ENCODE results near the gene ASAP2.

The ASAP2 gene

DNA sequence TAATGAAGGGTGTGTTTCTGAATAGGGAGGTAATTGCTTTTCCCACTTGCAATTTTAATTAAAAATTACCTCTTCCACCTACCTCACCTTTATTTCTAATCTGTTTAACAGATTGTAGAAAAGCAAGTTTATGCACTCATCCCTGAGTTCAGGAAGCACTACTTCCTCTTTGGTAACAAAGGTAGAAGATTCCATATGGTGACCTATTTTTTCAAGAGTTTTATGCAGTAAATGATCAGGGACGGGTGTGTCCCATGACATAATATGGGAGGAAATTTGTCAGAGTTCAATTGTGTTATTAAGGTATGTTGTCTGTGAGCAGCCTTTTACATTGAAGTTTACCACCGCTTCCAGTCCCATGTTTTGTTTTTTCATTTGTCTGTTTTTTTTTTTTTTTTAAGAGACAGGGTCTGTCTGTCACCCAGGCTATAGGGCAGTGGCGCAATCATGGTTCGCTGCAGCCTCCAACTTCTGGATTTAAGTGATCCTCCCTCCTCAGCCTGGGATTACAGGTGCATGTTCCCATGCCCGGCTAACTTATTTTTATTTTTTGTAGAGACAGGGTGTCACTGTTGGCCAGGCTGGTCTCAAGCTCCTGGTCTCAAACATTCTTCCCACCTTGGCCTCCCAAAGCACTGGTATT lies 68.2 kb downstream of the ASAP2 start:
- no peak for DNase-seq (ENCODE audit: low read depth, low spot score)

DNA sequence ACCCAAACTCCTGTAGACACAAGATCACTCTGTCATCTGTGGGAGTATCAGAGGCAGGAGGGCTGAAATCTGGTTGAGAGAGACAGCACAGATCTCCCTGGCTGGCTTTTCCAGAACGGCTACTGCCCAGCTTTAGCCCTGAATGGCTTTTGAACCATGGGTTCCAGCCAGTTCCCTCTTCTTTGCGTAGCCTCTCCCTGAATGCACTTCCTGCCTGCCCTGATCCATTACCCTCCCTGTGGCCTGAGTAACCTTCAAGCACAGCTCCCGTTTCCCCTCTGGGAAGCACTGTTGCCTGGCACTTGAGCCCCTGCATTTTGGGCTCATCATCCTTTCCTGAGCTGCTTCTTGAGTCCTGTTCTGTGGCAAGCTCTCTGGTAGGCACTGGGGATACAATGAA lies 68.8 kb downstream of the ASAP2 start:
- no peak for DNase-seq (ENCODE audit: low read depth, low spot score)

DNA sequence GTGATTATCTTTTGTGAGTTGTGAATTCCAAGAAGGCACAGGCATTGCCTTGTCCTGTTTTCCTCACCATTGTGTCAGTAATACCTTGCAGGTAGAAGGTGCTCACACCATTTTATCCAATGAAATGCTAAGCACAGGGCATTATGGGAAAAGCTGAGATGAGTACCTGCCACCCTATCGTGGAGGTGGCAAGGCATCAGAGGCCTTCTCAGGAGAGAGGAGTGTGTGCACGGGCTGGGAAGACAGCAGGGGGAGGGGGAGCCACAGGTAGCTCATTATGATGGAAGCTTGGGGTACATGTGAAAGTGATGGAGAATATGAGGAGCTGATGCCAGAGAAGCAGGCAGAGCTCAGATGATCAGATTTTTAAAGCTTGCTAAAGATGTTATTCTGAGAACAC lies 69.5 kb downstream of the ASAP2 start:
- DNase-seq (ENCODE audit: low read depth, low spot score): no peak

DNA sequence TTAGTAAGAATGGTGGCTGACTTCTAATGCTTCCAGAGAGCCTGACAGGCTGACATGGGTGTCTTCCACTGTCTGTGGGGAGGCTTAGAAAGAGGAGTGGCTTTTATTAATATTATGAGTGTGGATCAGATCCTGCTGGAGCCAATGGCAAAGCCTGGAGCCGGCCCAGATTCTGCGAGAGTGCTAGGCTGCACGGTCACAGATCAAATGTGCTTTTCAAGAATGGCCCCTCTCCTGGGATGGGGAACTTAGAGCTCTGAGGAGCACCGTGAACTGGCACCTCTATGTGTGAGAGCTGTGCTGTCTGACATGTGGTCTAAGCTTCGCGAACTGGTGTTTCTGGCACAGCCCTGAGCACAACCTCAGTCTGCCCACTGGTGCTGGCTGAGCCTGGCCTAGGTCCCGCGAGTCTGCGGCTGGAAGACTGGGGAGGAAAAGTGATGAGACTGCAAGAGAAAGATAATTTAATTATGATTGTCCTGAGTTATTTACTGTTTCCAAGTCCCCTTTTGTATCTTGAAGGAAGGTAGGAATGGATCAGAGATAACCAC lies 70.4 kb downstream of the ASAP2 start:
- no peak for DNase-seq (ENCODE audit: low read depth, low spot score)

DNA sequence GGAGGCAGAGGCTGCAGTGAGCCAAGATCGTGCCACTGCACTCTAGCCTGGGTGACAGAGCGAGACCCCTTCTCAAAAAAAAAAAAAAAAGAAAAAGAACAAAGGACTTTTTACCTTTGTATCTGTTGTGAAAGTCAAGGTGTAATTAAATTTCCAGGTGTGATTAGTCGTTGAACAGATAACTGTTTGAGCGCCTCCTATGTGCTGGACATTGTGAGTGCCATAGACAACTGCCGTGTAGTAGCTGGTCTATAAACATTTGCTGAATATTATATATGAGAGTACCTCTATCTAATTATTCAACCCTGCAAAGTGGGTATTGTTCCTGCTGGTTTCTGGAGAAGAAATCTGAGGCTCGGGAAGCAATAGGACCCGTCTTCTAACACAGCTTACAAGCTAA lies 71.8 kb downstream of the ASAP2 start:
- no peak for DNase-seq (ENCODE audit: low read depth, low spot score)

DNA sequence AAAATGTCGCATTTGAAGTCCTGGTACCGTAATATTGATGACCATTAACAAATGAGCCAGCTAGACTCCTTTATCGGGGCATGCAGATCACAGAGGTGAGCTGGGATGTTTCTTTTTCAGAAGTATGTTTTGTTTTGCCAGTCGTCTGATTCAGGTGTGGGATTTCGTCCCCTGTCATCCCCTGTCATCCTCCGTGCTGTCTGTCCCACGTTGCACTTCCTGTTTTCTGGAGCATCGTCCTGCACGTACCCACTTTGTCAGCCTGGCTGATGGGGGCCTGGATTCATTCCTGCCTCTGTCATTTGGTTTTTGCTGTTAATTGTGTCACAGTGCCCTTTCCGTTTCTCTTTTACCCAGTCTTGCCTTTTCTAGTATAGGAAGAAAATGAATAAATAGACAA lies 72.8 kb downstream of the ASAP2 start:
- no peak for DNase-seq (ENCODE audit: low read depth, low spot score)

DNA sequence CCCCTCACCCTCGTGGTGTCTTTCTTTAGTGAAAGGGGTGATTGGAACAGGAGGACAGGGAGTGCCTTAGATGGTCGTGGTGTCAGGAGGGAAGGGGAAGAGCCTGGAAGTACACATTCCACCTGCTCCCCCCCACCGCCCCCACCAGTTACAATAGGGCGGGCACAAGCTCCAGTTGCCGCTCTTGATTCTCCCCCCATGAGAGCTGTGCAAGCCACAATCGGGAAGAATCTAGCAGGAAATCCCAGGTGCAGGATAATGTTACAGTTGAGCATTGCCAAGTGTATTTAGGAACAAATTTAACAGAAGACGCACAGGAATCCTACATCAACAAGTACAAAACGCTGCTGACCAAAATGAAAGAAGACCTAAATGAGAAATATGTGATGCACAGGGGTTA lies 73.6 kb downstream of the ASAP2 start:
- no peak for DNase-seq (ENCODE audit: low read depth, low spot score)

DNA sequence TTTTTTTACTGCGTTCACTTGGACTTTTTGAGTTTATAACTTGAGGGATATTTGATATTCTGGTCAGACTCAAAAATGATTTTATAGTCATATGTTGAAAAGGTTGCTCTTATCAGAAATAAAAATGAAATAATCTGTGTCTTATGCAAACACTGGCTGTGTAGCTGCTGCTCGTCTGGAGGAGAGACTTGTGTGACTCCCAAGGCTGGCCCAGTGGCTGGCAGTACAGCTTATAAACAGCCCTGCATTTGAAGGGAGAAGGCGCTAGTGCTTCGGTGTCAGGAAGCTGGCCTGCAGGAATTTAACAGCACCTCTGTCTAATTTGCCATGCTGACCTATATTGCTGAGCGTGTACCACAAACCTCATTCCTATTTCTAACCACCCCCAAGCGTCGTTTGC lies 74.5 kb downstream of the ASAP2 start:
- no peak for DNase-seq (ENCODE audit: low read depth, low spot score)

DNA sequence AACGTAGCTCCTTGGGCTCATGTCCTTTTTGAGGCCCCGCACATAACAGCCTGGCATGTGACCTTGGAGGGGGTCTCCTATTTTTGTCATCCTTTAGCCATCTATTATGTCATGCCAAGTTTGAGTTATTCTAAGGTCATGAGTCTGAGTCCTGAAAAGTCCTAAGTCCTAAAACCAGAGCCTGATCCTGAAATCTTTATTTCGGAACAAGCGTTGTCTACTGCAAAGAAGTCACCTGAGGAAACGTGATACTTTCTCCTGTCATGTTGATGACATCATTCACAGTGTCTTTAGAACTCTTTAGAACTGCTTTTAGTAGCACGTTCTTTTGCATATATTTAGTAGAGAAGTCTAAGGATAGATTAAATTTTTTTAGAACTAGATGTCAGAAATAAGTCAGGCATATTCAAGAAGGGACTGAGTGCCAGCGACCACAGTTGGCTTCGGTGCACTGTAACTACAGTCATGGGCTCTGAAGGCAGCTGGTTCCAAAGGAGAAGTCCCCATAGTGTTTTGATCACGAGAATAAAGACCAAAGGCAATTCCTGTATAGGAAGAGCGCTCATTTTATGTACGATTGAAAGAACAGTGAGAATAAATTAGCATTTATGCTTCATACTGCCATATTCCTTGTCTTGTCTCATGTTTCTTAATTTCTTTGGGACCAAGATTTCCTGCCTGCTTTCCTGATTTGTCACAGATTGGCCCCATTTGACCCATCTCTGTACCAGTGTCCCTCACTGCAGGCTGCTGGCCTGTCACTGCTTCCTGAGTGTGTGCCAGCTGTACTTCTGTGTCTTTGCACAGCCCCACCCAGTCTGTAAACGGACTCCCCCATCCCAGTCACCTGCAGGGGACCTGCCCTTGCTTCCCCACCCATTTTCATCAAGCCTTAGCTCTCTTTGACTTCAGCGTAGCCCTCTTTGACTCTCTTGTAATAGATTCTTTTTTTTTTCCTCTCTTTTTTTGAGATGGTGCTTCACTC lies 75.8 kb downstream of the ASAP2 start:
- DNase-seq (ENCODE audit: low read depth, low spot score): no peak

DNA sequence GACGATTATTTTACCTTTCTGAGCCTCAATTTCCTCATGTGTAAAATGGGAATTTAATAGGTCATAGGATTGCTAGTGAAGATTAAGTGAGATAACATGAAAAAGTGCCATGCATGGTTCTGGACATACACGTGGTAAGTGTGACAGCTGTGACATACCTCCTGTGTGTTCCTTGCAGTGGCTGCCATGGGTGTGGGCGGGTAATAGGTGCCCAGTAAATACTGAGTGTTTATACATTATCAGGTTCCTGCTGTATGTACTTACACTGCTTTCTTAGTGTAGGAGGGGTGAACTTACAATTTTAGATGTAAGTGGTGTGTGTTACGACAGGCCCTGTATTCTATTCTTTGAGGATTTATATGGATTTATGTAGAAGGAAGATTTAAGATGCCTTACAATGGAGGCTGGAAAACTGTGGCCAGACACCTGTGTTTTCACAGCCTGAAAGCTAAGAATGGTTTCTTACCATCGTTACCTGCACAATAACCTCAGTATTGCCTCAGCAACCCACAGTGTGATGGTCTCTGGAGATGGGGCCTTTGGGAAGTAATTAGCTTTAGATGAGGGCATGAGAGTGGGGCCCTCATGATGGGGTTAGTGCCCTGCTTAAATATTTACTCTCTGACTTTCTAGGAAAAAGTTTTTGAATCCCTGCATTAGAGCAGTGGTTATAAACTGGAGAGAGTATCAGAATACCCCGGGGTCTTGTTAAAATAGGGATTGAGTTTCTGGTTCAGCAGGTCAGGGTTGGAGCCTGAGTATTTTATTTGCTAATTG lies 78.1 kb downstream of the ASAP2 start:
- DNase-seq (ENCODE audit: low read depth, low spot score): no peak

DNA sequence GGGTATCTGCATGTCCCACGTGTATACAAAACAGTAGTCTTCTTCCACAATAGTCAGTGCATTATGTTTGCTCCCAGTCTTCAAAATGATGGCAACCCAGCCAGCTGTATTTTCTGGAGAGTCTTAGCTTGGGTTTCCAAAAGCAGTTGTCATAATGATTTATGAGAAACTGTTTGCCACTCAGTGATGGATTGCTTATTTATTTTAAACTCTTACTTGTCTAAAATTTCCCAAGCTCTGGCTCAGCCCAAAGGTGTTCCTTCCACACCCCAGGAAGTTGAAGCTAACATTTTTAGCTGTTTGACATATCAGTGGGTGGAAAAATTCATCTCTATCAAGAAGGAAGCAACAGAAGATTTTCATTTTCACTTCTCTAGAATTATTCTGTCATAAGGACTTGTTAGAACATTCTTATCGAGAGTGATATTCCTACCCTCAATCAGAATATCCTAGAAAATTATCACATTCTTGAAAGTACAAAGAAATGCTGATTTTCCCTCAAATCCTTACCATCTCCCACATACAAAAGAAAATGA lies 78.8 kb downstream of the ASAP2 start:
- no peak for DNase-seq (ENCODE audit: low read depth, low spot score)

DNA sequence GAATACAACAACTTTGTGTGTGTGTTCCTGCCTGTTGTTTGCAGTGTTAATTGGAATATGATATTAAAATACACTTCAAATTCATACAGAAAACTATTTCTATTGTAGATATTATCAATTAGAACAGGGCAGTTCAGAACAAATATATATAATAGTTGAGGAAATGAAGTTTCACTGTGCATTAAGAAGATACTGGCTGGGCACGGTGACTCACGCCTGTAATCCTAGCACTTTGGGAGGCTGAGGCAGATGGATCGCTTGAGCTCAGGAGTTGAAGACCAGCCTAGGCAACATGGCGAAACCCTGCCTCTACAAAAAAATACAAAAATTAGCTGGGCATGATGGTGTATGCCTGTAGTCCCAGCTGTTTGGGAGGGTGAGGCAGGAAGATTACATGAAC lies 79.3 kb downstream of the ASAP2 start:
- no peak for DNase-seq (ENCODE audit: low read depth, low spot score)

DNA sequence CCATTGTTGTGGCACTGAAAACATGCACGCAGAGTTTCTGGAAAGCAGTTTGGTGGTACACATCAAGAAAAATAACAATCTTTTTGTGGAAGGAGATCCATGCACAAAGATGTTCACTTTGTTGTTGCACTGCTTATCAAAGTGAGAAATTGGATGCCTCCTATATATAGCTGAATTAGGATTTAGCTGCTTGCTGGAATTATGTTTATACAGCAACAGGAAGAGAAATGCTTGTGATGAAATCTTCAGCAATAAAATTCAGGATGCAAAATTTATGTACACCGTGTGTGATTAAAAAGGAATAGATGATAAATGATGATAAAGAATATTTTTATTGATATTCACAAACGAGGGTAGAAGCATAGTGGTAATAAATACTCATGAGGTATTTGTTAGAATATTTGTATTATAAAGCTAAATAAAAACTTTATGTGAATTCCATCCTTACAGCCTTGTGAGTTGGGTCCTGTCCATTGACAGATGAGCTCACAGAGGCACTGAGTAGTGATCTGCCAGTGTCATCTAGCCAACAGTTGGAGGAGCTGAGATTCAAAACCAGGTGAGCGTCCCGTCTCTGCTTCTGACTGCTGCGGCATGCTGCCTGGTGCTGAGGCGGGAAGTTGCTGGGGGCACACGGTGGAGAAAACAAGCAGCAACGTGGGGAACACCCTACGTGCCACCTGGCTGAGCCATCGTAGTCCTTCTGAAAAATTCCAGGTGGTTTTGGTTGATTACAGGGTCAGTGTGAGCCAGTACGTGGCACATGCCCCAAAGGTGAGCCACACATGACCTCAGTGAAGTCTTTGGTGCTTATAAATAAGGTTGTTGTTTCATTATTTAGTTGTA lies 80.2 kb downstream of the ASAP2 start:
- no peak for DNase-seq (ENCODE audit: low read depth, low spot score)

DNA sequence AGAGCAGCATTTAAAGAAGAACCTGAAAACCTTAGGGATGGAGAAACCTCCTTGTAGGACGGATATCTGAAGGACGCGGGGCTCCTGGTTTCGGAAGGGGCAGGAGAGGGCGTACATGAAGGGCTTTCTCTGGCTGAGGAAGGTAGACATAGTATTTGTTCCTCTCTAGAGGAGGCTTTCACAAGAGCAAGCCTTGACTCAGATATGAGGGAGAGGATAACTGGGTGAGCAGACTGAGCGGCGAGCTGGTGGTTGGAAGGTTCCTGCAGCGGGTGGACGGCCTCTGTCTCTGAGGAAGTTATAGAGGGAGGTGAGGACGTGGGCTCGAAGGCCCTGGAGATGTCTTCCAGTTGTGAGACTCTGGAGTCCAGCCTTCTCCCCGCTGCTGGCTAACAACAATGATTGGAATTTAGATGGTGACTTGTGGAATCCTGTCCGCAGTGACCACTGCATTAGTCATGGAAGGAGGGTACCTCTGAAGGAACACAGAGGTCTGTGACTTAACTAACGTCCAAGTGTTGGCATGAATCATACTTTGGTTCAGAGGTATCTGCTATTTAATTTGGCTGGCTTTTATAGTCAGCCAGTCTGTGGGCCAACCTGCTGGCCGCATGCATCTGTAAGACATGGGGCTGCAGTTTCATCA lies 80.9 kb downstream of the ASAP2 start:
- no peak for DNase-seq (ENCODE audit: low read depth, low spot score)

DNA sequence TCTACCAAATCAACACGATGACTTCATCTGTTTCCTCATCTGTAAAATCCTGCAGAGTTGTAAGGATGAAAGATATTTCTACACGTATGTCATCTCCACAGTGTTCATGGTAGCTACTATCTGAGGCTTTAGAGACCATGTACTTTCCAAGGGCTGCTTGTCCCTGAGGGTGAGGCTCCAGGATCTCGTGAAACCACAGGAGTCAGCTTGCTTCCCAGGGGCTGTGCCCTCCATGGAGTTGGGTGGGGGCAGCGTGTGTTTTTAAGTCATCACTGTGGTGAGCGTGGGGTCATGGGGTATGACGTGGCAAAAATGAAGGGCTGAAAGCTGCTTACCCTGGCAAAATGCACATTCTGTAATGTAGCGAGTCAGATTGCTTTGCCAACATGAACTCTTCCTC lies 81.6 kb downstream of the ASAP2 start:
- DNase-seq (ENCODE audit: low read depth, low spot score): no peak

DNA sequence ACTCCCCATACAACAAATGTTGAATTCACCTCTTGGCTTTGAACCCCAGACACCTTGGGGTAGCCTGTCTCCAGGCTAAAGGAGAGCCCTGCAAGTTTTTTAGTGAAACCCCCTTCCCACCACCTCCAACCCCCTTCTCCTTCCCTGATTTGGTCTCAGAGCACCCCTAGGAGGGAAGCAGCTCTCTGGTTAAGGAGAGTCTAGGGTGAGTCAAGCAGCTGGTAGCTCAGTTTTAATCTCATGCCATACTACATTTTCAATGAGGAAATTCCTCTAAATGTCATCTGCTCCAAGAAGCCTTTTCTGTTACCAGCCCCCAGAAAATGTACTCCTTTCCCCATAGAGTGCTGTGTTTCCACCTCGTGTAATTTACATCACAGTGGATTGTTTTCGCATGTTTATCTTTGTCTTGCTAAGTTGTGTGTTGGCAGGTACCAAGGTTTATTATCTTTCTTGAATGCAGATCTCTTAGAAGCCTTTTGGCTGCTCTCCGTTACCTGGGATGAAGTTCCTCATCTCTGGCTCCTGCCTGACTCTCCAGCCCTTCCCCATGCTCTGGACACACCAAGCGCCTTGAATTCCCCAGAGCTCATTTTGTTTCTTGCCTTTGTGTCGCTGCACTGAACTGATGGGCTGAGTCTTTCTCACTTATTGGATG lies 82.2 kb downstream of the ASAP2 start:
- DNase-seq (ENCODE audit: low read depth, low spot score): no peak

DNA sequence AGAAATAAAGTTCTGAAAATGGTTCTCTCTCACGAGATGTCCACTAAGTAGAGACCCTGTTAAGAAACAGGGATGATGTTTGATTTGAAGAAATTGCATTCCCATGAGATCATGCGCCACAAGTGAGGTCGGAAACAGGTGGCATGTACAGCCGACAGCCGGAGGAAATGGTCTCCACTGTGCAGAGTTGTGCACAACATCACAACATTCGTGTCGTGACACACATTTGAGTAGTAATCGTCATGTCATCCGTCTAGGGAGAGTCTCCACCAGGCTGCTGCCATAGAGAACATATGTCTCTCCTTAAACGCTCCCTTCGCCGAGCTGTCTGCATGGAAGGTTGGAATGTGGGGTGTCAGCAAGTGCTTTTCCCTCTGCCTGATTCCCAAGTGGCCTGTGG lies 84.7 kb downstream of the ASAP2 start:
- DNase-seq (ENCODE audit: low read depth, low spot score): no peak

DNA sequence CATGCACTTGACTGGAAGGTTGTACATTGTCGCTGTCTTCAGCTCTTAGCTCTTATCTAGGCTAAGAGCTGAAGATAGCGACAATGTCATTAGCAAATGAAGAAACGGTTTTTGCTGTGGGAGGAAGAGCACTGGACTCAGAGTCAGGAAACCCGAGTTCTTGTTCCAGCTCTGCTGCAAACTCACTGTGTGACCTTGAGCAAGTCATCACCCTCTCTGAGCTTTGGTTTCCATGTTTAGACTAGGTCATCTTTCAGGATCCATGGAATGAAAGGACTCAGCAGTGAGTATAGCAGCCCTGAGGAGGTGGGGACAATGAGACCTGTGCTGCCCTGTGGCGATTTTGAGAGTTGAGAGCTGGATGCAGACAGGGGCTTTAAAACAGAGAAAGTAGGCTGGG lies 85.3 kb downstream of the ASAP2 start:
- no peak for DNase-seq (ENCODE audit: low read depth, low spot score)

DNA sequence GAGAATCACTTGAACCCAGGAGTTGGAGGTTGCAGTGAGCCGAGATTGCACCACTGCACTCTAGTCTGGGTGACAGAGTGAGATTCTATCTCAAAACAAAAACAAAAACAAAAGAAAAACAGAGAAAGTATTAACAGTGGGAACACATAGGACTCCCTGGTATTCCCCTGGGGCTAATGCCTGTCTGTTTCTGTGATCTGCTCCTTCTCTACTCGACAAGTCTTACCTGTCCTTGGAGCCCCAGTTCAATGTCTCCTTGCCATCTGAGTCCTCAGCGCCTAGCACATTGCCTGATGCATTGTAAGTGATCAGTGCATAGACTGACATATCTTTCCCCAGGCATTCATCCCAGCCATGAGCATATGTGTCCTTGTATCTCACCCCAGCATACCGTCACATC lies 85.8 kb downstream of the ASAP2 start:
- DNase-seq (ENCODE audit: low read depth, low spot score): no peak

DNA sequence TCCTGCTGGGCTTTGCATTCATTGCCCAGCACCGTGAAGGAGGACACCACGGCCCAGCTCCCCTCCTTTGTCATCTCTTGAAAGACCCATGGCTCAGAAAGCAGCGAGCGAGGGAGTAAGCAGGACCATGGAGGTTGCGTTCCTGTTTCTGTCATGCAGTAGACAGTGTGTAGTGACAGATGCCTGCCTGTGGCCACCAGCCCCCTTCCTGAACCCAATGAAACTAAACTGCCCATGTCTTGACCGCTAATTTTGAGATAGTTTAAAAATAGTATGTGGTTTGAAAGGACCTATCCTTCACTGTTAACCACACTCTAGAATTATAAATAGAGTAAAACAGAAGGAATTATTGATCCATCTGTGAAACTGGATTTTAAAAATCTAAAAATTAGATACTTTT lies 88.2 kb downstream of the ASAP2 start:
- no peak for DNase-seq (ENCODE audit: low read depth, low spot score)
